Brain microvascular endothelial cell (primary cell): ENCODE results near the gene NXT1.
"Not testable (repeated sequence)": the region's sequence is repeated elsewhere in the genome, so short reads cannot be mapped to it uniquely, and the experiment has no call there.

Source experiments
- DNase-seq: peaks from one replicate; pipeline ENCODE4 v3.0.0-alpha.2; 2020
- H3K27ac ChIP-seq: fragments of 250-450 bp; sonication (Bioruptor Pico); 2 replicates; pipeline ENCODE4 v1.5.1; 2020; ENCODE audit warnings: mild to moderate bottlenecking, moderate library complexity
- H3K27me3 ChIP-seq: fragments of 250-450 bp; sonication (Bioruptor Pico); replicated peaks from 2 replicates; pipeline ENCODE4 v1.5.1; 2020; ENCODE audit warnings: mild to moderate bottlenecking
- H3K36me3 ChIP-seq: fragments of 250-450 bp; sonication (Bioruptor Pico); replicated peaks from 2 replicates; pipeline ENCODE4 v1.5.1; 2020; ENCODE audit warnings: mild to moderate bottlenecking
- H3K4me3 ChIP-seq: 2 replicates; pipeline ENCODE4 v1.5.1; 2011; ENCODE audit warnings: low read depth, mild to moderate bottlenecking, control low read depth, low read length, moderate library complexity
- CTCF ChIP-seq: IDR thresholded peaks from 2 replicates; pipeline ENCODE4 v1.5.1; 2011; ENCODE audit warnings: low read depth, mild to moderate bottlenecking, moderate library complexity, low read length, control low read depth, inconsistent platforms; ENCODE audit errors: missing control alignments
- in situ Hi-C: cut with HindIII; loops from 2 replicates; pipeline ENCODE4 v1.10.0; 2017; ENCODE audit warnings: low sequenced_read_pairs, low pct_ligation_motif_present

Gene NXT1

GRCh38 chr20:23304616-23305015 is 46.0 kb upstream of the NXT1 start:
- DNase-seq, result no peak
- TF ChIP-seq CTCF, result no peak

GRCh38 chr20:23305098-23305497 is 45.5 kb upstream of the NXT1 start:
- Histone ChIP-seq H3K4me3 (no peak overlapping the region), H3K27ac (no peak overlapping the region), H3K36me3 (no peaks in the 10 kb centered on the region), H3K27me3 (no peaks in the 10 kb centered on the region)
- TF ChIP-seq CTCF, result no peak
- DNase-seq, result peak; percentile 74
- in situ Hi-C loops, result no loop called here

More at GRCh38 chr20:23304616-23305015, 46.0 kb upstream of the NXT1 start:
- Histone ChIP-seq H3K27me3 (no peaks in the 10 kb centered on the region), H3K27ac (no peak overlapping the region), H3K36me3 (no peaks in the 10 kb centered on the region), H3K4me3 (no peak overlapping the region)
- in situ Hi-C loops, result no loop called here

GRCh38 chr20:23307393-23307792 is 43.2 kb upstream of the NXT1 start:
- H3K27me3 ChIP-seq, in situ Hi-C loops, DNase-seq, H3K36me3 ChIP-seq, H3K4me3 ChIP-seq, H3K27ac ChIP-seq: not testable (repeated sequence)

GRCh38 chr20:23308024-23308423 is 42.6 kb upstream of the NXT1 start:
- Histone ChIP-seq H3K27me3 (no peaks in the 10 kb centered on the region), H3K27ac (no peak overlapping the region), H3K36me3 (no peaks in the 10 kb centered on the region), H3K4me3 (no peak overlapping the region)
- in situ Hi-C loops, result no loop called here
- TF ChIP-seq CTCF, result no peak
- DNase-seq, result no peak

- no peak overlapping the region for H3K27ac ChIP-seq
- no peak for DNase-seq
- no peaks in the 10 kb centered on the region for H3K36me3 ChIP-seq
- in situ Hi-C loops, result no loop called here
- no peak overlapping the region for H3K4me3 ChIP-seq
- no peaks in the 10 kb centered on the region for H3K27me3 ChIP-seq
- TF ChIP-seq CTCF, result no peak
These were observed 41.7 kb upstream of the NXT1 start for GRCh38 chr20:23308908-23309307.

- no peak for TF ChIP-seq CTCF
- H3K4me3 ChIP-seq, result no peak overlapping the region
- H3K27me3 ChIP-seq, result no peaks in the 10 kb centered on the region
- H3K36me3 ChIP-seq, result no peaks in the 10 kb centered on the region
- in situ Hi-C loops, result no loop called here
- DNase-seq, result no peak
- no peak overlapping the region for H3K27ac ChIP-seq
These were observed 40.8 kb upstream of the NXT1 start for GRCh38 chr20:23309781-23310180.
